Measurements from ENCODE around the gene EBI3.
"Not testable (repeated sequence)": the region's sequence is repeated elsewhere in the genome, so short reads cannot be mapped to it uniquely, and the experiment has no call there.

EBI3 gene

DNA sequence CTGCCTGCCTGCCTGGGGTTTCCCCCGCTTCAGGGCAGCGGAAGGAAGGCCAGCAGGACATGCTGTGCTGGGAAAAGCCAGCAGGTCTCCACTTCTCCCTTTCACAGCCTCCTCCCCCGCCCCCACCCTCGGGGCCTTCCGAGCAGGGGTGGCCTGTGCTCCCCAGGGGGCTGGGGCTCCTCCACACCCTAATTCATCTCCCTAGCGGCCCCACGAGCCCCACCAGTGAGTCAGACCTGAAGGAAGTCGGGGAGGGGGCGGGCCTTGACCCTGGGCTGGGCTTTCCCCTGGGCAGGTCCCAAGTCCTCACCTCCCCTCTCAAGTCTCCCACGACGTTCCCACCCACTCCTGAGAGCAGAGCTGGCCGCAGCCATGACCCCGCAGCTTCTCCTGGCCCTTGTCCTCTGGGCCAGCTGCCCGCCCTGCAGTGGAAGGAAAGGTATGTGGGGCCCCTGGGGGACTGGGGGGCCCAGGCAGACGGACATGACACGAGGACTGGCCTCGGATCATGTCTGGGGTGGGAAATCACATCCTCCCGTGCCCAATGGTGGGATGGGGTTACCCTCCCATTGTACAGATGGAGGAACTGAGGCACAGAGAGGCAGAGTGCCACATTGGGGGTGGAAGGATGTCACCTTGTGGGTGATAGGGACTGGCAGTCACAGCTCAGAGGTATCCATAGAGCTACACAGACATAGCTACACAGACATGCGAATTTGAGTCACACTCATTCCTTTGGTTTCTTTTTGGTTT, at the start of gene EBI3:
Gene EBI3, plus strand, starts transcription at position 345 of the 753 bp plus-strand sequence. Its CDS starts 28 bp downstream, at position 373.
- H3K27me3 Mint-ChIP-seq: peaks cover 14% of the 10 kb centered on the region
- no peaks in the 10 kb centered on the region for H3K9me3 Mint-ChIP-seq
- H3K4me1 Mint-ChIP-seq: no peaks in the 10 kb centered on the region
- no peak within 1 kb of the TSS for H3K27ac Mint-ChIP-seq (ENCODE audit: low read depth)
- ATAC-seq (replicated peaks; ENCODE audit: extremely low read depth, poor library complexity, severe bottlenecking) (peak; percentile 67), DNase-seq (ENCODE audit: low spot score in 2 of 2) (no peak)
- no peaks in the 10 kb centered on the region for H3K36me3 Mint-ChIP-seq (ENCODE audit: insufficient read depth)
- no peak within 1 kb of the TSS for H3K4me3 Mint-ChIP-seq

GRCh38 chr19:4181053-4181508, 48.2 kb upstream of the EBI3 start:
- H3K36me3 Mint-ChIP-seq (ENCODE audit: insufficient read depth): peaks cover 32% of the 10 kb centered on the region
- ATAC-seq (replicated peaks; ENCODE audit: extremely low read depth, poor library complexity, severe bottlenecking) (no peak), DNase-seq (ENCODE audit: low spot score in 2 of 2) (no peak)
- peak overlapping the region; percentile 98 for H3K4me3 Mint-ChIP-seq
- no peaks in the 10 kb centered on the region for H3K27me3 Mint-ChIP-seq
- H3K4me1 Mint-ChIP-seq: peaks cover 38% of the 10 kb centered on the region
- no peaks in the 10 kb centered on the region for H3K9me3 Mint-ChIP-seq
- H3K27ac Mint-ChIP-seq (ENCODE audit: low read depth): no peak overlapping the region

DNA sequence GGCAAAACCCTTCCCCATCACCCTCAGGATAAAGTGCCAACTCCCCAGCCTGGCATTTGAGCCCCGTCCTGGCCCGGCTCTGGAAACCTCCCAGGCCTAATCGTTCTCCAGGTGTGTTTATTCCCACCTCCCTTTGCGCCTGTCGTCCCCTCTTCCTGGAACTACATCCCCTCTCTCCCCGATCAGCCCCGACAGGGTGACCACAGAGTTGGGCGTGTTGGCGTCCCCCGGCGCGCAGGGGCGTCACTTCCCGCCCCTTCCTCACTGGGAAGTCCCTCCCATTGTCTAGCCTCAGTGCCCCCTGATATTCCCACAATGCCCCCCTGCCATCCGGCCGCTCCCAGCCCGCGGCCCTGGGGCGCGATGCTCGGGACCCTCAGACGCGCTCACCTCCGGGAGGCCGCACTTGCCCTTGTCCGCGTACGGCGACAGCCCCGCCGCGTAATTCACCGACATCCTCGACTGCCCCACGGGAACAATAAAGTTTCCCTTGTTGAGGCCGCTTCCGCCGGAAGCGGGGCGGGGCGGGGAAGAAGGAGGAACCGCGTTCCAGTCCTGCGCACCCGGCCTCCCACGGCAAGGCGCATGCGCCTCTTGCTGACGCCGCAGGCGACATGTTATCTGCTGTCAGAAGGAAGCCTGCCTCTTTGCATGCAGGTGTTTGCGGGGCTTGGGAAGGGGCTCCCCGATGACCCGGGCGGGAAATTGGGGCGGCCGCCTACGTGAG, 47.1 kb upstream of the EBI3 start, which contains the start of the genes ANKRD24 and SIRT6:
Gene ANKRD24, plus strand, starts transcription at position 606 of the 727 bp plus-strand sequence. CDS start 3,737 bp downstream, outside the sequence.
Gene SIRT6, minus strand, starts transcription at position 480 of the 727 bp plus-strand sequence. Its CDS starts 24 bp downstream, at position 456.
- ATAC-seq (replicated peaks; ENCODE audit: extremely low read depth, poor library complexity, severe bottlenecking): peak; percentile 86

DNA sequence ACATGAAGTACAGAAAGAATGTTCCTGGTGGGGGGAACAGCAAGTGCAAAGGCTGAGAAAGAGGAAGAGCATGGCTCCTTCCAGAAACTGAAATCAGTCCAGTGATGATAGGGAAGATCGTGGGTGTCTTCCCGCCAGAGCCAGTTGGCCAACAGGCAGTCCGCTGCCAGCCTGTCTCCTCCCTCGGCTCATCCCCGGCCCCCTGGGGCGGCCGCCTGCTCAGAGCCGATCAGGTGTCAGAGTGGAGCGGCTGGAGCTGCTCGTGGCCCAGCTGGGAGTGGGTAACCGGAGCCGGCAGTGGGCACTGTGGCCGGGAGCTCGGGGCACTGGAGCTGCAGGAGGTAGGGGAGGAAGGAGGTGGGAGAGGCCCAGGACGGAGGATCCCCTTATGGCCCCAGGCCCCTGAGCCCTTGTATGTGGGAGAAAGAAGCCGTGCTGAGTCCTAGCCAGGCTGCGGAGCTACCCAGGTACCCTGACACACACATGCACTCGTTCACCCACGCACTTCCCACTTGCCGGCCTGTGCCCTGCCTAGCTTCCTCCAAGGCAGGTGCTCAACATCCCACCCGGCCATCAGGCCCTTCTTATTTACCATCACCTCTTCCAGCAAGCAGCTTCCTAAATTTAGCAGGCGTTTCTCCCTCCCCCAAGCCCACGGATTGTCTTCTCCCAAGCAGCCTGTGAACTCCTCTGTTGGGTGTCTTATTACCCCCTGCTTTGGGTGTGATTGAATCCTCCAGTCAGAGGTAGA, 45.2 kb upstream of the EBI3 start:
- ATAC-seq (replicated peaks; ENCODE audit: extremely low read depth, poor library complexity, severe bottlenecking): no peak
- peaks cover 20% of the 10 kb centered on the region for H3K36me3 Mint-ChIP-seq (ENCODE audit: insufficient read depth)
- no peaks in the 10 kb centered on the region for H3K27me3 Mint-ChIP-seq
- H3K9me3 Mint-ChIP-seq: no peaks in the 10 kb centered on the region
- H3K4me1 Mint-ChIP-seq: peaks cover 41% of the 10 kb centered on the region
- no peak for DNase-seq (ENCODE audit: low spot score in 2 of 2)
- H3K4me3 Mint-ChIP-seq: peak overlapping the region; percentile 32
- H3K27ac Mint-ChIP-seq (ENCODE audit: low read depth): no peak overlapping the region

More for the DNA sequence above, 47.1 kb upstream of the EBI3 start, which contains the start of the genes ANKRD24 and SIRT6:
- Mint-ChIP-seq H3K4me1 (peaks cover 44% of the 10 kb centered on the region), H3K27me3 (no peaks in the 10 kb centered on the region), H3K4me3 (peak within 1 kb of the TSS; percentile 98), H3K9me3 (no peaks in the 10 kb centered on the region), H3K27ac (ENCODE audit: low read depth) (peak within 1 kb of the TSS; percentile 95), H3K36me3 (ENCODE audit: insufficient read depth) (peaks cover 25% of the 10 kb centered on the region)
- DNase-seq (ENCODE audit: low spot score in 2 of 2): peak; percentile 85 to 94

DNA sequence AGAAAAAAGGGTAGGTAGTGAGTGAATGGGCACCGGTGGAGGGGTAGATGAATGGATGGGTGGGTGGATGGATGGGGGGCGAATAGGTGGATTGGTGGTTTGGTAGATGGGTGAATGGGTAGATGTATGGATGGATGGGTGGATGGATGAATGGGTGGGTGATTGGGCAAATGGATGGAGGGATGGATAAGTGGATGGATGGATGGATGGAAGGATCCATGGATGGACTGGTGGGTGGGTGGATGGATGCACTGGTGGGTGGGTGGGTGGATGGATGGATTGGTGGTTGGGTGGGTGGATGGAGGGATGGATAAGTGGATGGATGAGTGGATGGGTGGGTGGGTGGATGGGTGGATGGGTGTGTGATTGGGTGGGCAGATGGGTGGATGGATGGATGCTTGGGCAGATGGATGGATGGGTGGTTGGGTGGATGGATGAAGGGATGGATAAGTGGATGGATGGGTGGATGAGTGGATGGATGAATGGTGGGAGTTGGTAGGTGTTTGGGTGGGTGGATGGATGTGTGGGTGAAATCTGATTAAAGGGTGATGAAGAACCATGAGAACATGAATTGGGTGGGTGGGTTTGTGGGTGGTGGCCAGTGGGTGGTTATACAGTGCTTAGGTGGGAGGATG, 44.5 kb upstream of the EBI3 start:
- Mint-ChIP-seq H3K27me3 (no peaks in the 10 kb centered on the region), H3K4me3 (peak overlapping the region; percentile 32), H3K9me3 (no peaks in the 10 kb centered on the region), H3K36me3 (ENCODE audit: insufficient read depth) (peaks cover 16% of the 10 kb centered on the region), H3K4me1 (peaks cover 34% of the 10 kb centered on the region), H3K27ac (ENCODE audit: low read depth) (no peak overlapping the region)
- DNase-seq (ENCODE audit: low spot score in 2 of 2) (no peak), ATAC-seq (replicated peaks; ENCODE audit: extremely low read depth, poor library complexity, severe bottlenecking) (no peak)

DNA sequence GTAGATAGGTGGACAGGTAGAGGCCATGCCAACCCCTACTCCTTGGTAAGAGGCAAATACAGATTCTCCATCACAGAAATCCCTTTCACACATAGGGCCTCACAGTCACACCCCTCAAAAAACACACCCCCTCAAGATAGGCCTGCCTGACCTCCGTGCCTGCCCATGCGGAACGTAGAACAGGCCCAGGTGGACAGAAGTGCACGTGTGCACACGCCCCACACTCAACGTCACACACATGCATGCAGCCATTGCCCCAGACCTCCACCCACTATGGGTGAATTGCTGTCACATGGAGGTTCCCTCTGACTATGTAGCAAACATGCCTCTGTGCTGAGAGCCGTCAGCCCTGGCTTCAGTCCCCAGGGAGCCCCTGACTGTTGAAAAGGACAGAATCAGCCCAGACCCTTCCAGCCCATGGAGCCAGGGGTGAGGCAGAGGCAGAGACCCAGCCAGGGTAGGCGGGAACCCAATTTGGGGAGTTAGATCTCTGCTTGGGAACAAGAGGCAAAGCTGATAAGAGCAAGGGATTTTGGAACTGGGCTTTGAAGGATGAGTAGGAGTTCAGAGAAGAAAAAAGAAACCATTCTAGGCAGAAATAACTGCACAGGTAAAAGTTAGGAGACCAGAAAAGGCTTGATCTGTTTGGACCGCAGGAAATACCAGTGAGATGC, 43.8 kb upstream of the EBI3 start:
- H3K4me3 Mint-ChIP-seq: peak overlapping the region; percentile 32

GRCh38 chr19:4186087-4186993, 43.0 kb upstream of the EBI3 start:
- Mint-ChIP-seq H3K27ac (ENCODE audit: low read depth) (peak overlapping the region; percentile 33), H3K36me3 (ENCODE audit: insufficient read depth) (peaks cover 13% of the 10 kb centered on the region), H3K4me3 (no peak overlapping the region), H3K4me1 (peaks cover 24% of the 10 kb centered on the region), H3K27me3 (no peaks in the 10 kb centered on the region), H3K9me3 (no peaks in the 10 kb centered on the region)
- ATAC-seq (replicated peaks; ENCODE audit: extremely low read depth, poor library complexity, severe bottlenecking) (no peak), DNase-seq (ENCODE audit: low spot score in 2 of 2) (peak; percentile 55 to 72)

More for the DNA sequence above, 43.8 kb upstream of the EBI3 start:
- ATAC-seq (replicated peaks; ENCODE audit: extremely low read depth, poor library complexity, severe bottlenecking): no peak
- Mint-ChIP-seq H3K36me3 (ENCODE audit: insufficient read depth) (peaks cover 15% of the 10 kb centered on the region), H3K9me3 (no peaks in the 10 kb centered on the region), H3K27ac (ENCODE audit: low read depth) (no peak overlapping the region), H3K27me3 (no peaks in the 10 kb centered on the region), H3K4me1 (peaks cover 29% of the 10 kb centered on the region)
- no peak for DNase-seq (ENCODE audit: low spot score in 2 of 2)

GRCh38 chr19:4187313-4188122, 41.8 kb upstream of the EBI3 start:
- ATAC-seq (replicated peaks; ENCODE audit: extremely low read depth, poor library complexity, severe bottlenecking) (no peak), DNase-seq (ENCODE audit: low spot score in 2 of 2) (no peak)
- Mint-ChIP-seq H3K27ac (ENCODE audit: low read depth) (no peak overlapping the region), H3K36me3 (ENCODE audit: insufficient read depth) (peaks cover 7% of the 10 kb centered on the region), H3K4me3 (no peak overlapping the region), H3K9me3 (no peaks in the 10 kb centered on the region), H3K27me3 (no peaks in the 10 kb centered on the region), H3K4me1 (peaks cover 15% of the 10 kb centered on the region)

DNA sequence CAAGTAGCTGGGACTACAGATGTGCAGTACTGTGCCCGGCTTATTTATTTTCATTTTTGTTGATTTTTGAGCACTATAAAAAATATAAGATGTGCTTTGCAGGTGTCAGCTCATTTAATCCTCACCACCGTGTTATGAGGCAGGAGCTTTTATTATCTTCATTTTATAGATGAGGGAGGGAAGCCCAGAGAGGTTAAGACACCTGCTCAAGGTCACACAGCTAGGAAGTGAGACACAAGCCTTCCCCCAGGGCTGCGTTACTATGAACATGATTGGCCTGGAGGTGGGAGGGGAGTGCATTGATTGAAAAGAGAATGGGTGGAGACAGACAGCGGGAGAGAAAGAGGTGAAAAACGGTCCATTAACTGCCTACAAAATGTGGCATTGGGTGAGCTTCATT, 39.7 kb upstream of the EBI3 start:
- H3K27ac Mint-ChIP-seq (ENCODE audit: low read depth): no peak overlapping the region
- no peaks in the 10 kb centered on the region for H3K9me3 Mint-ChIP-seq
- DNase-seq (ENCODE audit: low spot score in 2 of 2) (no peak), ATAC-seq (replicated peaks; ENCODE audit: extremely low read depth, poor library complexity, severe bottlenecking) (no peak)
- peaks cover 18% of the 10 kb centered on the region for H3K27me3 Mint-ChIP-seq
- H3K4me1 Mint-ChIP-seq: peaks cover 12% of the 10 kb centered on the region
- peaks cover 3% of the 10 kb centered on the region for H3K36me3 Mint-ChIP-seq (ENCODE audit: insufficient read depth)
- H3K4me3 Mint-ChIP-seq: no peak overlapping the region

DNA sequence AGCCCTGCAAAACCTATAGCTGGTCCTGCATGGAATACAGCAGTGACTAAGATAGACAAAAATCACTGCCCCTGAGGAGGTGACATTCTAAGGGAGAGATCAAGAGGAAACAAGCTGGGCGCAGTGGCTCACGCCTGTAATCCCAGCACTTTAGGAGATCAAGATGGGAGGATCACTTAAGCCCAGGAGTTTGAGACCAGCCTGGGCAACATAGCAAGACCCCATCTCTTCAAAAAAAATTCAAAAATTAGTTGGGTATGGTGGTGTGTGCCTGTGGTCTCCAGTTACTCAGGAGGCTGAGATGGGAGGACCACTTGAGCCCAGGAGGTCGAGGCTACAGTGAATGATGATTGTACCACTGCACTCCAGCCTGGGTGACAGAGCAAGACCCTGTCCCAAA, 36.8 kb upstream of the EBI3 start:
- DNase-seq (ENCODE audit: low spot score in 2 of 2); H3K36me3 Mint-ChIP-seq (ENCODE audit: insufficient read depth); ATAC-seq (replicated peaks; ENCODE audit: extremely low read depth, poor library complexity, severe bottlenecking); H3K4me3 Mint-ChIP-seq; H3K9me3 Mint-ChIP-seq; H3K27ac Mint-ChIP-seq (ENCODE audit: low read depth); H3K4me1 Mint-ChIP-seq: not testable (repeated sequence)
- H3K27me3 Mint-ChIP-seq: peaks cover 44% of the 10 kb centered on the region
